IMR-90 (cell line): ENCODE data around the gene XPO6. TPM values are rescaled to one million over a fixed set of nuclear protein-coding genes. Genes with fewer than 3 reads are reported as not detected.

Experiments
- ATAC-seq: fragments of 200-7000 bp; cut with Tn5 transposase; 2 replicates; pipeline ENCODE4 v1.9.1; 2020; ENCODE audit warnings: low read depth, mild to moderate bottlenecking, moderate library complexity
- BruUV-seq: library from RNA; stranded (reverse); fragments of 400-500 nt; replicated peaks from 2 replicates; lab custom pipeline; 2021; lab: Mats Ljungman, UMichigan
- CTCF ChIA-PET: fragments of 300-600 bp; formaldehyde crosslinking; extraction: SDS; loops from one replicate; lab custom pipeline; 2021; ENCODE audit warnings: antibody characterized with exemption; lab: Yijun Ruan, JAX
- POLR2A ChIA-PET: fragments of 300-600 bp; sonication (Branson Sonifier 250); formaldehyde crosslinking; loops from one replicate; lab custom pipeline; 2022; ENCODE audit warnings: antibody characterized with exemption; ENCODE audit not compliant: unreplicated experiment; lab: Charles Lee
- DNase-seq: peaks from one replicate; pipeline ENCODE4 v3.0.0; 2013
- H2AFZ ChIP-seq: replicated peaks from 2 replicates; pipeline ENCODE3; 2013; ENCODE audit warnings: low read length, mild to moderate bottlenecking; ENCODE audit not compliant: poor library complexity
- H2AK5ac ChIP-seq: 2 replicates; pipeline ENCODE4 v1.6.1; 2013; ENCODE audit warnings: low read depth, low read length, inconsistent platforms
- H2AK9ac ChIP-seq: replicated peaks from 2 replicates; pipeline ENCODE3; 2013; ENCODE audit warnings: mild to moderate bottlenecking, low read depth, low read length, moderate library complexity; ENCODE audit not compliant: poor library complexity
- H2BK120ac ChIP-seq: 2 replicates; pipeline ENCODE4 v1.6.1; 2013; ENCODE audit warnings: low read depth, low read length, inconsistent platforms
- H2BK15ac ChIP-seq: 3 replicates; pipeline ENCODE4 v1.6.1; 2013; ENCODE audit warnings: low read depth, low read length, inconsistent platforms
- H2BK20ac ChIP-seq: 2 replicates; pipeline ENCODE4 v1.6.1; 2013; ENCODE audit warnings: low read depth, mild to moderate bottlenecking, inconsistent platforms, low read length, moderate library complexity
- H2BK5ac ChIP-seq: 2 replicates; pipeline ENCODE4 v1.6.1; 2013; ENCODE audit warnings: mild to moderate bottlenecking, low read depth, low read length, inconsistent platforms; ENCODE audit not compliant: poor library complexity, severe bottlenecking
- H3K14ac ChIP-seq: replicated peaks from 2 replicates; pipeline ENCODE4 v1.6.1; 2013; ENCODE audit warnings: low read depth, low read length, inconsistent platforms
- H3K18ac ChIP-seq: 2 replicates; pipeline ENCODE4 v1.6.1; 2013; ENCODE audit warnings: low read depth, low read length, control low read depth
- H3K23ac ChIP-seq: 2 replicates; pipeline ENCODE4 v1.6.1; 2013; ENCODE audit warnings: low read depth, low read length, inconsistent platforms
- H3K27ac ChIP-seq: 2 replicates; pipeline ENCODE4 v1.5.1; 2013; ENCODE audit warnings: mild to moderate bottlenecking, control low read depth, low read length; ENCODE audit not compliant: insufficient read depth
- H3K27me3 ChIP-seq: 2 replicates; pipeline ENCODE4 v1.6.1; 2013; ENCODE audit warnings: low read length; ENCODE audit not compliant: control insufficient read depth, insufficient read depth
- H3K36me3 ChIP-seq: 2 replicates; pipeline ENCODE4 v1.6.1; 2013; ENCODE audit warnings: low read length, mixed read lengths; ENCODE audit not compliant: control insufficient read depth, insufficient read depth
- H3K4ac ChIP-seq: 2 replicates; pipeline ENCODE4 v1.6.1; 2013; ENCODE audit warnings: low read depth, low read length, inconsistent platforms
- H3K4me1 ChIP-seq: 2 replicates; pipeline ENCODE4 v1.6.1; 2013; ENCODE audit warnings: low read length, mixed read lengths; ENCODE audit not compliant: control insufficient read depth, insufficient read depth
- H3K4me2 ChIP-seq: 2 replicates; pipeline ENCODE4 v1.6.1; 2013; ENCODE audit warnings: low read depth, mild to moderate bottlenecking, control low read depth, low read length, moderate library complexity
- H3K4me3 ChIP-seq: 2 replicates; pipeline ENCODE4 v1.5.1; 2013; ENCODE audit warnings: low read depth, mild to moderate bottlenecking, control low read depth, low read length, moderate library complexity; ENCODE audit not compliant: insufficient read depth
- H3K56ac ChIP-seq: 2 replicates; pipeline ENCODE4 v1.6.1; 2013; ENCODE audit warnings: low read length, inconsistent platforms; ENCODE audit not compliant: insufficient read depth; ENCODE audit errors: extremely low read depth
- H3K79me1 ChIP-seq, 2 experiments: 2 replicates each; pipeline ENCODE4 v1.6.1; 2013; ENCODE audit warnings: low read length in 2 of 2, inconsistent platforms in 1 of 2, low read depth in 1 of 2
- H3K9ac ChIP-seq: 2 replicates; pipeline ENCODE4 v1.6.1; 2013; ENCODE audit warnings: low read depth, low read length, control low read depth
- H3K9me1 ChIP-seq: 2 replicates; pipeline ENCODE4 v1.6.1; 2013; ENCODE audit warnings: low read length, inconsistent platforms; ENCODE audit not compliant: insufficient read depth
- H3K9me3 ChIP-seq: 2 replicates; pipeline ENCODE4 v1.6.1; 2013; ENCODE audit warnings: low read length; ENCODE audit not compliant: control insufficient read depth, insufficient read depth
- H4K20me1 ChIP-seq: 2 replicates; pipeline ENCODE4 v1.6.1; 2013; ENCODE audit warnings: low read length, inconsistent platforms; ENCODE audit not compliant: insufficient read depth
- H4K5ac ChIP-seq: 2 replicates; pipeline ENCODE4 v1.6.1; 2013; ENCODE audit warnings: mild to moderate bottlenecking, low read depth, low read length, control low read depth
- H4K8ac ChIP-seq, 2 experiments: 2 replicates each; pipeline ENCODE4 v1.6.1; 2013; ENCODE audit warnings: low read depth in 2 of 2, low read length in 2 of 2, control low read depth in 1 of 2, inconsistent platforms in 1 of 2
- H4K91ac ChIP-seq: 2 replicates; pipeline ENCODE4 v1.6.1; 2013; ENCODE audit warnings: low read depth, low read length, inconsistent platforms; ENCODE audit not compliant: insufficient read depth
- BHLHE40 ChIP-seq: fragments of 150-350 bp; IDR thresholded peaks from 2 replicates; pipeline ENCODE4 v1.6.1; 2016; ENCODE audit warnings: mild to moderate bottlenecking, low read depth, low read length
- CHD1 ChIP-seq: IDR thresholded peaks from 2 replicates; pipeline ENCODE4 v1.6.1; 2012; ENCODE audit warnings: low read depth, low read length, improper control_type of control experiment
- FOS ChIP-seq: fragments of 150-350 bp; IDR thresholded peaks from 2 replicates; pipeline ENCODE4 v1.6.1; 2016; ENCODE audit warnings: low read depth, low read length
- MAZ ChIP-seq: IDR thresholded peaks from 2 replicates; pipeline ENCODE4 v1.6.1; 2012; ENCODE audit warnings: low read depth, mild to moderate bottlenecking, low read length, improper control_type of control experiment, moderate library complexity, borderline replicate concordance
- MXI1 ChIP-seq: IDR thresholded peaks from 2 replicates; pipeline ENCODE4 v1.6.1; 2012; ENCODE audit warnings: low read depth, mild to moderate bottlenecking, low read length, moderate library complexity, borderline replicate concordance
- RCOR1 ChIP-seq: IDR thresholded peaks from 2 replicates; pipeline ENCODE4 v1.6.1; 2012; ENCODE audit warnings: mild to moderate bottlenecking, low read length, improper control_type of control experiment; ENCODE audit not compliant: insufficient replicate concordance
- RFX5 ChIP-seq: IDR thresholded peaks from 2 replicates; pipeline ENCODE4 v1.8.0; 2012; ENCODE audit warnings: low read depth, mild to moderate bottlenecking, low read length, moderate library complexity
- SMC3 ChIP-seq: fragments of 150-350 bp; IDR thresholded peaks from 2 replicates; pipeline ENCODE4 v1.6.1; 2016; ENCODE audit warnings: low read depth, mild to moderate bottlenecking, antibody characterized with exemption, low read length, moderate library complexity
- WGBS, 2 experiments: methylation state at CpG; one replicate each; pipeline versions ENCODE4 v1.1.5 to v1.1.7; 2013; ENCODE audit warnings: missing lambda C conversion rate in 2 of 2; ENCODE audit not compliant: insufficient read length in 1 of 2; ENCODE audit errors: extremely low coverage in 2 of 2; 5-methylcytosine and 5-hydroxymethylcytosine counted together
- dilution Hi-C: fragments of 300-500 bp; cut with HindIII; formaldehyde crosslinking; loops from one replicate; pipeline ENCODE4 v1.14.3; 2018; ENCODE audit warnings: low sequenced_read_pairs; ENCODE audit not compliant: unreplicated experiment
- in situ Hi-C: fragments of 300-500 bp; cut with MboI; formaldehyde crosslinking; loops from 3 replicates; pipeline ENCODE4 v1.14.3; 2019; ENCODE audit warnings: low sequenced_read_pairs, inconsistent platforms, mixed read lengths
- intact Hi-C: fragments of 100-400 bp; cut with micrococcal nuclease; formaldehyde crosslinking; loops from 2 replicates; pipeline ENCODE4 v1.10.0; 2022
- polyA plus RNA-seq, 3 experiments: library from polyadenylated mRNA; depleted of rRNA; stranded (reverse); fragments of >200 nt; gene quantifications; 2 replicates each; pipeline ENCODE4 v1.2.3, GENCODE V29; 2012; ENCODE audit warnings: low replicate concordance in 1 of 3
- total RNA-seq: library from RNA; depleted of rRNA; stranded (reverse); fragments of >200 nt; gene quantifications from 2 replicates; pipeline ENCODE4 v1.2.3, GENCODE V29; 2012

Gene XPO6
- total and polyA plus RNA-seq, 2 of the 4 experiments (the other 2 are of a cell fraction): 108 to 184 TPM

GRCh38 chr16:28107232-28107631, 104.5 kb downstream of the XPO6 start:
- no peak overlapping the region for H3K4me2 ChIP-seq
- no peak for DNase-seq
- WGBS, 2 experiments: no CpG with 5 or more reads among the region's 8 CpGs
- in situ Hi-C loops (loop anchor here (10.0 kb wide), 1 partner anchor 58 kb away; no protein-coding TSS in a partner anchor), intact Hi-C loops (no loop called here), dilution Hi-C loops (no loop called here)
- H2BK5ac ChIP-seq: no peak overlapping the region
- H2AK5ac ChIP-seq: no peak overlapping the region
- no peak overlapping the region for H2AFZ ChIP-seq
- no peak overlapping the region for H3K56ac ChIP-seq
- H3K9me1 ChIP-seq: peaks cover 15% of the 10 kb centered on the region
- H4K5ac ChIP-seq: no peak overlapping the region
- H3K79me1 ChIP-seq: peaks cover 36 to 59% of the 10 kb centered on the region in 2 experiments
- no peaks in the 10 kb centered on the region for H3K9me3 ChIP-seq
- no peak overlapping the region for H2BK20ac ChIP-seq
- no peak overlapping the region for H3K9ac ChIP-seq
- H4K8ac ChIP-seq: no peak overlapping the region
- ATAC-seq: no peak
- H3K4ac ChIP-seq: no peak overlapping the region
- peaks cover 74% of the 10 kb centered on the region for H3K36me3 ChIP-seq
- H3K23ac ChIP-seq: no peak overlapping the region
- no peak overlapping the region for H2AK9ac ChIP-seq
- BruUV-seq: no TSS peak
- H3K27ac ChIP-seq: peak overlapping the region; percentile 15; the same call in 1 of the 2 replicates
- no peak overlapping the region for H2BK15ac ChIP-seq
- H2BK120ac ChIP-seq: no peak overlapping the region
- no peak overlapping the region for H3K4me3 ChIP-seq
- ChIA-PET POLR2A (no interaction called here), CTCF (no interaction called here)
- no peak overlapping the region for H3K14ac ChIP-seq
- peaks cover 9% of the 10 kb centered on the region for H3K4me1 ChIP-seq
- H3K18ac ChIP-seq: no peak overlapping the region
- no peaks in the 10 kb centered on the region for H3K27me3 ChIP-seq
- TF ChIP-seq MAZ (no peak), CHD1 (no peak), RCOR1 (no peak), RFX5 (no peak), BHLHE40 (no peak), SMC3 (no peak), MXI1 (no peak), FOS (no peak)
- peaks cover 19% of the 10 kb centered on the region for H4K20me1 ChIP-seq
- no peak overlapping the region for H4K91ac ChIP-seq
